T1000 (cell line): ENCODE data around the gene FAAP20.
A peak's percentile ranks its signal among the peaks of the same experiment; 100 is the strongest.

Source experiments
- DNase-seq: peaks from one replicate; lab custom pipeline; 2025; ENCODE audit warnings: mixed read lengths; lab: John Stamatoyannopoulos, UW

Gene FAAP20

DNA sequence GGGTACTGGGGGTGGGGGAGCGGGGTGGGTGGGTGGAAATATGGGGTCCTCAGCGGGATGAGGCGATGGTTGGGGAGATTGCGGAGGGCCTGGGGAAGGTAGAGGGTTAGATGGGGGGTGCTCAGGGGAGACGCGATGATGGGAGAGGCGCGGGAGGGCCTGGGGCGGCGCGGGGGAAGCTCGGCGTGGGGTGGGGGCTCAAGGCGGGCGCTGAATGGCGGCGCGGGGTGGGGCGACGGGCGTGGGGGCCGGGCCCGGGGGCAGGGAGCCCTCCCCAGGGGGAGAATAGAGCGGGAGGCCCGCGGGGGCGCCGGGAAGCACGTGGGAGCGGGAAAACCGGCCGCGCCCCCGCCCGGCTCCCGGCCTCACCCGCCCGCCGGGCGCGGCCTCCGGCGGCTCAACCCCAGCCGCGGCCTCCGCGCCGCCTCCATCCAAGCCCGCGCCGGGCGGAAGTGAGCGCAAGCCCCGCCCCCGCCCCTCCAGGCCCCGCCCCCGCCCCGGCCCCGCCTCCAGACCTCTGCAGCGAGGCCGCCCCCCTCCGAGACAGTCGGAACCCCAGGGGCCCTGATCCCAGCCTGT lies at the start of gene FAAP20:
Gene FAAP20, minus strand, starts transcription at position 454 of the 579 bp plus-strand sequence. Its CDS starts 23 bp downstream, at position 431.
- peak; percentile 88 for DNase-seq

DNA sequence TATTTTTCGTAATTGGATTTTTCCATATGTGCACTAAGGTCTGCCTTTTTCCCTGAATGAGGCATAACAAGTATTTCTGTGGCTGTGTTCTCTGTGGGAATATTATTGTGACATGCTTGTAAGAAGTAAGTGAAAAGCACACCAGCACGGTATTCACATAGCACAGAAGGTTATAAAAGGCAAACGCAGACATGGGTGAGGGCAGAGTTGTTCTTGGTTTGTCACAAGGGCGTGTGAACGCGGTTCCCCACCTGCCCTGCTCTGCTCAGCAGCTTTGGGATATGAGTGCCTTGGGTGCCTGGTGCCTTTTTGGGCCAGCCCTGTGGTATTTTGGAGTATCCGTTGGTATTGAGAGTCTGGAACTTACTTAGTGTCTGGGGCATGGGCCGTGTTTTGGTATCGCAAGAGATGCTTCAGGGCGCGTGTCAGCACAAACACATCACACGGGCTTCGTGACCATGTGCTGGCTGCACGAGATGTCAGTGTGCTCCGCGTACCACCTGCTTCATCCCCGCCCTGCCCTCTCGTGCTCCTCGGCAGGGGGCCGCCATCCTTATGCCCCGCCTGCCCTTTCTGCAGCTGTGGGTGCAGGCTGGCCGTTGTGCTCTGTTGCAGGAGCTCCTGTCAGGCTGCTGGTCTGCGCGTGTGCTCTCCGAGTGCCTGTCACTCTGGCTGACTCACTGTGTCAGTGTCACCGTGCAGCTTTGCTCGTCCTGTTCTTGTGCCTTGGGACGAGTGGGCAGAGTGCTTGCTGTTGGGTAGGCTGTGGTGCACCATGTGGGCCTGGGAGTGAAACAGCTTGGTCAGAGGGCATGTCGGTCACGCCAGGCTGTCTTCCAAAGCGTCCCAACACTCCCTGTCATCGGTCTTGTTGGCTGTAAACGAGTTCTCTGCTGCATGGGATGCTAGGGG lies 48.5 kb upstream of the FAAP20 start:
- DNase-seq: no peak

GRCh38 chr1:2241820-2242219 lies 47.2 kb upstream of the FAAP20 start:
- no peak for DNase-seq

DNA sequence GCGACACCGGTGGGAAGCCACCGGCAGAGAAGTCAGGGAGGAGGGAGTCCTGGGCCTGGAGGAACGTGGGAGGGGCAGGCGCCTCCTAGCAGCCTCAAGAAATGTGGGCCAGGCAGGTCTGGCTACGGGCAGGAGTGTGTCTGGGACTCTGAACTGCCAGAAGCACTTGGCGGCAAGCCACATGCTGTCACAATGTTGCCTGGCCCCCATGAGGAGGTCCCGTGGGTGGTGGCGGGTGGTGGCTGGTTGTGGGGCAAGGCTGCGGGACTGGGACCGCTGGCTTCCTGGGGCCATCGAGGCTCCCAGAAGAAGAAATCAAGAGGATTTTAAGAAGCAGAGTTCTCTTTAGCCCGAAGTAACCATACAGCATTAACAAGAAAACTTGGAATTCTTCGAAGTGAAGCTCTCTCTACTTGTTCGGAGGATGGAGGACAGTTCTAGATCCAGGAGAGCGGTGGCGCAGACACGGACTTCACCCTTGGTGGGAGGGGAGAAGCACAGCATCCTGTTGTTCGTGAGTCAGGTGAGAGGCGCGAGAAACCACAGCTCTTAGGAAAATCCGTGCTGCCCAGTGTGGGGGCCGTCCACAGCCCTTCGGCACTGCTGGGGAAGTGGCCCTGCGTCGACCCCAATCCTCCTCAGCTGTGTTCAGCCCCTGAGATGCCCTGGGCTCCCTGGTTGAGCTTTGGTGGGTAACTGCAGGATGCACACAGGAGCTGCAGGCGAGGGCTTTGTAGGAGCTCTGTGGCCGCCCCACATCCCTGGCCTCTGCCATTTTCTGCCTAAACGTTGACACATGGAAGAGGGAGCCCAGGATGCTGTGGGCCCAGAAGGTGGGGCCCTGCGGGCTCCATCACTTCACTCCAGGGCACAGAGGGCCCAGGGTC lies 45.9 kb upstream of the FAAP20 start:
- no peak for DNase-seq

DNA sequence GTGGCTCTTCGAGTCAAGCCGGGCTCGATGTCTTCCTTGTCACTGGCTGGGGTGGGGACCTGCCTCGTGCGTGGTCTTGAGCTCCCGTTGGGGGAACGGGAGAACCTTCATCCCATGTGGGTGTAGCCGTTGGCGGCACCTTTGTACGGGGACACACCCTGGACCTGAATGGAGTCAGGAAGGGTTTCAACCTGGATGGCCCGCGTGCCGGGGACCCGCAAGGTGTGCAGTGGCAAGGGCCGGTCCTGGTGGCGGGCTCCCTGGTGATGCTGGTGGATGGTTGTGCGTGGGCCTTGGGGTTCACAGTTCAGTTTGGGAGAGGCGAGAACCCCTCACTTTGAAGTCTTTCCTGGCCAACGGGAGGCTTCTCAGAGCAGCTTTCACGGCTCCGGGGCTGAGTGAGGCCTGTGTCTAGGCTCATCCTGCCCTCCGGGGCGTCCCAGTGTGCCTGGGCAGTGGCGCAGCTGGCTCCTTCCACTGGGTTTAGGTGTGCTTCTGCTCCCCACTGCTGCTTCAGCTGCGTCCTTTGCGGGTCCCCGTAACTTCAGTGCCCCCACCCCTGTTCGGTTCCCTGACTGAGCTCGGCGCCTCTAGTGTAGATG lies 44.9 kb upstream of the FAAP20 start:
- DNase-seq: no peak

DNA sequence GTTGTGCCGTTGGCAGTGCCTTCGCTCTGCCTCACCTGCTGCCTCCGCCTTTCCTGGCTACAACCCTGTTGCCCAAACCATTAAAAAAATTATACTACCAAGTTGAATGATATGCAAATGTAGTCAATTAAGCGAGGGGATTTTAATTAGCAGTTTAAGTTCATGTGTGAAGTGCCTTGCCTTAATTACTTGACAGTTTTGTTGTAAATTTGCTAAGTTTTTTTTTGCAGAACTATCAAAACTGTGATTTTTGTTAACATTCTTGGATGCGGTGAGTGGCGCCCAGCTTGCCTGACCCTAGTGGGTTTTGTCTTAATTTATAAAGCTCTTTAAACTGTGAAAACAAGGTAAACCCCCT lies 44.4 kb upstream of the FAAP20 start:
- DNase-seq: no peak

- DNase-seq: no peak
Measured at GRCh38 chr1:2238361-2239012, 43.9 kb upstream of the FAAP20 start.

DNA sequence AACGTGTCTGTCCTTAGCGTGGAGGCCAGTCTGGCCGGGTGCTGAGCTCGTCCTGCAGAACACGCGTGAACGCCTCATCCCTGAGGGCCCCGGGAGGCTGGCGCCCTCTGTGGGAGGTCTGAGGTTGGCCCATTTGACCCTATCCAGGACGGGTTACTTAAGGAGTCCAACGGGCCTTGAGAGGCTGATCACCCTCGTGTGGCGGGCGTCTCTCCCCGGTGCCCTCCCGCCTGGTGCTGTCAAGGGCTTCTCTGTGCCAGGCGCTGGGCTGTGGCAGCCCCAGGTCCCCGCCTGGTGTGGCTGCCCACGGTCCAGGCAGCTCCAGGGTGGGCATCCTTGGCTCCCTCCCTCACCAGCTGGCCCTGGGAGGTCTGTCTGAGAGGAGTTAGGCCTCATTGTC lies 43.2 kb upstream of the FAAP20 start:
- DNase-seq: no peak

GRCh38 chr1:2236695-2237677 lies 42.4 kb upstream of the FAAP20 start:
- DNase-seq: no peak

GRCh38 chr1:2235300-2235998 lies 40.9 kb upstream of the FAAP20 start:
- DNase-seq: no peak

DNA sequence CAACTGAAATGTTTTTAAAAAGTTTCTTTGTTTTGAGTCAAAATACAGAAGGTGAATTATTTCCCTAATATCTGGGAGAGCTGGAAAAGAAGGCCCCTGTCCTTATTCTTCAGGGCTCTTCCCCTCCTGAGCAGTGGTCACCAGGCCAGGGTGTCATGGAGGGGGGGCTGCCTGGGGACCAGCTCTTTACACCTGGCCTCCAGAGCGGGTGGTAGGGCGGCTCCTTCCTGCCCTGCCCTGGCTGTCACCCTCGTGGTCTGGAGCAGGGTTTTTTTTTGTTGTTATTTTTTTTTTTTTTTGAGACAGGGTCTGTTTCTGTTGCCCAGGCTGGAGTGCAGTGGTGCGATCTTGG lies 40.2 kb upstream of the FAAP20 start:
- no peak for DNase-seq

DNA sequence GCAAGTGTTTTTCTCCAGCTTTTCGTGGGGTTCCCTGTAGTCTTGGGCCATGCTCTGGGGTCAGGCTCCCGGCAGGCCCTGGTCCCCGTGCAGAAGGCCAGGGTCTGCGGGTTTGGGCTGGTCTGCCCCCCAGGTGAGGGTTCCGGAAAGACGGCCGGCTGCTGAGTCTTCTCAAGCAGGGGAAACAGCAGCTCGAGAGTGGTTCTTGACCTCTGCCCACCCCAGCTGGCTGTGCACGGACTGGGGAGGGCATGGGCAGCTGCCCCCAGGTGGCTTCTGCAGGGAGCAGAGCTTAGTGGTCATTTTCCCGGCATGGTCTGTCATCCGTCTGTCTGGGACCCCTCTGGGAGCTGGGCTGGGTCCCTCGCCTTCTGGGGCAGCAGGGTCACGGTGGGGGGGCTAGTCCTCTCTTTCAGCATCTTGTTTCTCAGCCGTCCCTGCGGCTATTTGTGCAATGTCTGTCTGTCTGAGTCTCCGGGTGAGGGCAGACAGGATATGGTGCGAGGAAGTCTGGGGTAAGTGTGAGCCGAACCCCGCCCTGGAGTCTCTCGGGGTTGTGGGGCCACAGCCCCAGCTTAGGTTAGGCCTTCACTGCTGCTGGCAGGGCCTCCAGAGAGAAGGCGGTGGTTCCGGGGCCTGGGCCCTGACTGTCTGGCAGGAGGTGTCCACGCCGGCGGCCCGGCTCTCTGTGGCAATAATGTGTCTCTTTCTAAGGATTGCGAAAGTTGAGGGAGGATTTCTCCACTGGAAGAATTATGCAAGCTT lies 39.6 kb upstream of the FAAP20 start:
- peak; percentile 52 for DNase-seq

GRCh38 chr1:2233468-2233867 lies 38.9 kb upstream of the FAAP20 start:
- no peak for DNase-seq

DNA sequence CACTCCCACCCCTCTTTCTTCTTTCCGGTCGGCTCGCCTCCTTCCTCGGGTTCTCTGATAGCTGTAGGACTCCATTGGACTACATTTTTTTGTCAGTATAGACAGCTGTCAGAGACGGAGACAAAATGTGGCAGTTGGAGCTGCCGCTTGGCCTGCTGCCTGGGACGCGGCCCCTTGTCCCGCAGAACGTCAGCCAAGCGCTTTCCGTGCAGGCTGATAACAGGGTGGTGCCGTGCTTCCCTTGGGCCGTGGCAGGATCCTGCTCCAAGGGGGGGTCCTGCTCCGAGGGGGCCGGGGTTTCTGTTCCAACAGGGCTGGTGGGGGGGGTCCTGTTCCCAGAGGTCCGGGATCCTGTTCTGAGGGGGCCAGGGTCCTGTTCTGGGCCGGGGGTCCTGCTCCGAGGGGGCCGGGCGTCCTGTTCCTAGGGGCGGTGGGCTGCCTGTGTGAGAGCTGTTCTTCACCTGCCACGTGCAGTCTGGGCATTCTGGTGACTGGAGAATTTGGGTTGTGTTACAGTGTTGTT lies 38.4 kb upstream of the FAAP20 start:
- DNase-seq: no peak

DNA sequence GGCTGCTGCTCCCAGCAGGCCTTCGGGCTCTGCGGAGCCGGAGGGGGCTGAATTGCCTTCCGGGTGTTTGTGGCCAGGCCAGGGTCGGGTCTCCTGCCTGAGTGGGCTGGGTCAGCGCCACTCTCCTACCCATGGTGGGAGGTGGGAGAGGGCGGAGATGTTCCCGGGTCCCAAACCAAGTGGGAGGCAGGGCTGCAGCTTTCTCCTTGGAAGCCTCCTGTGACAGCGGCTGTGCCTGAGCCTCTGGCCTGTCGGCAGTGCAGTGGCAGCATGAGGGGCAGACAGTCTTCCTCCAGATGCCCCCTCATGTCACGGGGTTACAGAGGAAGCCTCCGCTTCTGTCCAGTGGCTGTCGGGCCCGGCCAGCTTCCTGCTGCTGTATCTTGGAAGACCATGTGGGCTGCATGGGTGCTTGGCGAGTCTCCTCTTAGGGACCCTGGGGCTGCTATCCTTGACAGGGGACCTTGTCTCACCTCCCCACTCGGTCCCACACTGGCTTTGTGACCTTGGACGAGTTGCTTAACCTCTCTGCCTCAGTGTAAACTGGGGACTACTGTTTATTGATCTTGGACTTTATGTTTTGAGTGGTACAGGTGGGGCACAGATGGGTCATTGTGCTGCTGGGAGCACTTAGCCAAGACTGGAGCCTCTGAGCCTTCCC lies 37.8 kb upstream of the FAAP20 start:
- DNase-seq: no peak

GRCh38 chr1:2231532-2232254 lies 37.1 kb upstream of the FAAP20 start:
- peak; percentile 53 for DNase-seq

GRCh38 chr1:2230781-2231531 lies 36.4 kb upstream of the FAAP20 start:
- DNase-seq: no peak
